ENCODE results near the gene ZG16B. TPM values are rescaled to one million over a fixed set of nuclear protein-coding genes. Genes with fewer than 3 reads are reported as not detected.
A peak's percentile ranks its signal among the peaks of the same experiment; 100 is the strongest.

ZG16B gene
- total and polyA plus RNA-seq, 8 donors, result 0.27 to 1.4 (median 0.63) TPM

GRCh38 chr16:2818272-2818876 is 11.7 kb upstream of the ZG16B start:
- no peak for ATAC-seq
- H3K4me3 ChIP-seq, result no peak overlapping the region
- no peaks in the 10 kb centered on the region for H3K4me1 ChIP-seq
- TF ChIP-seq, protein P1, sequence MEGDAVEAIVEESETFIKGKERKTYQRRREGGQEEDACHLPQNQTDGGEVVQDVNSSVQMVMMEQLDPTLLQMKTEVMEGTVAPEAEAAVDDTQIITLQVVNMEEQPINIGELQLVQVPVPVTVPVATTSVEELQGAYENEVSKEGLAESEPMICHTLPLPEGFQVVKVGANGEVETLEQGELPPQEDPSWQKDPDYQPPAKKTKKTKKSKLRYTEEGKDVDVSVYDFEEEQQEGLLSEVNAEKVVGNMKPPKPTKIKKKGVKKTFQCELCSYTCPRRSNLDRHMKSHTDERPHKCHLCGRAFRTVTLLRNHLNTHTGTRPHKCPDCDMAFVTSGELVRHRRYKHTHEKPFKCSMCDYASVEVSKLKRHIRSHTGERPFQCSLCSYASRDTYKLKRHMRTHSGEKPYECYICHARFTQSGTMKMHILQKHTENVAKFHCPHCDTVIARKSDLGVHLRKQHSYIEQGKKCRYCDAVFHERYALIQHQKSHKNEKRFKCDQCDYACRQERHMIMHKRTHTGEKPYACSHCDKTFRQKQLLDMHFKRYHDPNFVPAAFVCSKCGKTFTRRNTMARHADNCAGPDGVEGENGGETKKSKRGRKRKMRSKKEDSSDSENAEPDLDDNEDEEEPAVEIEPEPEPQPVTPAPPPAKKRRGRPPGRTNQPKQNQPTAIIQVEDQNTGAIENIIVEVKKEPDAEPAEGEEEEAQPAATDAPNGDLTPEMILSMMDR (IDR thresholded peaks at IDR 0.05), result no peak
- no peak overlapping the region for H3K27ac ChIP-seq
- DNase-seq, result no peak
- H3K36me3 ChIP-seq, result no peaks in the 10 kb centered on the region
- H3K27me3 ChIP-seq, result peaks cover 0 to 65% of the 10 kb centered on the region in 2 donors
- intact Hi-C loops (cut with DNase I), result no loop called here
- no peaks in the 10 kb centered on the region for H3K9me3 ChIP-seq

GRCh38 chr16:2819179-2819938 is 10.7 kb upstream of the ZG16B start:
- H3K27ac ChIP-seq, result no peak overlapping the region
- DNase-seq (peak in 1 of 4 donors; percentile 41), ATAC-seq (no peak)
- no peaks in the 10 kb centered on the region for H3K4me1 ChIP-seq
- H3K4me3 ChIP-seq, result no peak overlapping the region
- TF ChIP-seq, protein P1 (IDR thresholded peaks at IDR 0.05), result no peak
- intact Hi-C loops (cut with DNase I), result no loop called here
- H3K9me3 ChIP-seq, result no peaks in the 10 kb centered on the region
- H3K36me3 ChIP-seq, result no peaks in the 10 kb centered on the region
- H3K27me3 ChIP-seq, result peaks cover 0 to 56% of the 10 kb centered on the region in 2 donors

DNA sequence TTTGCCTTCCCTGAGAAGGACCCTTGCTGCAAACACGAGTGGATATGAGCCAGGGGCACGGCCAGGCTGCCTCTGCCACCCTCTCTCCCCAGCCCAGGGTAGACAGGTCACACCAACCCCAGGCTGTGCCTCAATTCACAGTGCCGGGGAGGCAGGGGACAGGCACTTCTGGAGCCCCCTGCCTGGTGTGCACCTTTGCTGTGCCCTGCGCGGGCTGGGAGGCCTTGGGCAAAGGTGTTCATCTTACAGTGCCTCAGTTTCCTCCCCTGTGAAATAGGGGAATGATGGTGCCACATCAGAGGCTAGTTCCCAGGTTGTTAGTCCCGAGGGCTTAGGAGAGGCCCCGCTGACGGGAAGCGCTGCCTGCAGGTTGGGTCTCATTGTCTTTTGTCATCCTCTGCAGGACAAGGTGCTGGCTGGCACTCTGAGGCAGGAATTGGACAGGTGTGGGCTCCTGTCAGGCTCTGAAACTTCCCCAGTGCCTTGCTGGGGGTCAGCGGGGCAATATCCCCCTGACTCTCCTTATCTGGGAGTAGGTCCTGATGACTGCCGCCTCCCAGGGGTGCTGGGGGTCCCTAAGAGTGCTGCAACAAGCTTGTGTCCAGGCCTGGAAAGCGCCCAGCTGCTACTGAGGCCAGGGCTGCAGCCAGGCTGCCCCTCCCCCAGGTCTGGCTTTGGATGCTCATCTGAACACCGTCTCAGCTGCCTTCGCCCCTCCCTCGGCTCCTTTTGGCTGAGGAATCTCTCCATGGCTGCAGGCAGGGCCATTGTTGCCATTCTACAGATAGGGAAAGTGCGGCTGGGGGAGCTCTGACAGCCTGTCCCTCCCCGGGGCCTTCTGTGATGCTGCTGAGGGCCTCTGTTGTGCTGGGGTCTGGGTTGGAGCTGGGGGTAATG is 9.9 kb upstream of the ZG16B start:
- H3K27ac ChIP-seq, result no peak overlapping the region
- TF ChIP-seq, protein P1 (IDR thresholded peaks at IDR 0.05), result no peak
- no peak overlapping the region for H3K4me3 ChIP-seq
- H3K36me3 ChIP-seq, result no peaks in the 10 kb centered on the region
- intact Hi-C loops (cut with DNase I), result no loop called here
- H3K9me3 ChIP-seq, result no peaks in the 10 kb centered on the region
- DNase-seq, result peak in 1 of 4 donors; percentile 57
- no peak for ATAC-seq
- no peaks in the 10 kb centered on the region for H3K4me1 ChIP-seq
- H3K27me3 ChIP-seq, result peaks cover 0 to 48% of the 10 kb centered on the region in 2 donors

DNA sequence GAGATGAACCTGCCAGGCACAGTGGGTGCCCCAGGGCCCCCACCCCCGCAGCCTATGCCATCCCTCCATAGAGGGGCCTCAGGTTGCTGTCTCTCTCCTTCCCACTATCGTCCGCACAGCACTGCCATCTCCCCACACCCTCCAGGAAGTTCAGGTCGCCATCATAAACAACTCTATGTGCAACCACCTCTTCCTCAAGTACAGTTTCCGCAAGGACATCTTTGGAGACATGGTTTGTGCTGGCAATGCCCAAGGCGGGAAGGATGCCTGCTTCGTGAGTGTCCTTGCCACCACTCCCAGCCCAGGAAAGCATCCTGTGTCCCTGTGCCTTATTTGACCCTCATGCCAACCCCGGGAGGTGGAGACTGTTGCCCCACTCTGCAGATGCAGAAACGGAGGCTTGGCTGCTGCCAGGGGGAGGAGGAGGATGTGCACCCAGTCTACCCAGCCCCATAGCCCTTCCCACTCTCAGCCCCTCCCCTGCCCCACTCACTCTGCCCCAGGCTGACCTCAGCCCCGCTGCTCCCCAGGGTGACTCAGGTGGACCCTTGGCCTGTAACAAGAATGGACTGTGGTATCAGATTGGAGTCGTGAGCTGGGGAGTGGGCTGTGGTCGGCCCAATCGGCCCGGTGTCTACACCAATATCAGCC is 9.1 kb upstream of the ZG16B start:
- Histone ChIP-seq H3K4me3 (no peak overlapping the region), H3K27me3 (peaks cover 0 to 44% of the 10 kb centered on the region in 2 donors), H3K9me3 (no peaks in the 10 kb centered on the region), H3K27ac (no peak overlapping the region), H3K4me1 (no peaks in the 10 kb centered on the region), H3K36me3 (no peaks in the 10 kb centered on the region)
- DNase-seq (peak in 1 of 4 donors; percentile 53), ATAC-seq (no peak)
- intact Hi-C loops (cut with DNase I), result no loop called here
- TF ChIP-seq, protein P1 (IDR thresholded peaks at IDR 0.05), result no peak
